C1 segment of cervical spinal cord (tissue), 14 donors: ENCODE data around the gene PHF20.
"Not testable (repeated sequence)": the region's sequence is repeated elsewhere in the genome, so short reads cannot be mapped to it uniquely, and the experiment has no call there.

Source experiments
- DNase-seq, 14 donors: peaks; one replicate each; lab custom pipeline; 2025; lab: John Stamatoyannopoulos, UW

PHF20 gene

DNA sequence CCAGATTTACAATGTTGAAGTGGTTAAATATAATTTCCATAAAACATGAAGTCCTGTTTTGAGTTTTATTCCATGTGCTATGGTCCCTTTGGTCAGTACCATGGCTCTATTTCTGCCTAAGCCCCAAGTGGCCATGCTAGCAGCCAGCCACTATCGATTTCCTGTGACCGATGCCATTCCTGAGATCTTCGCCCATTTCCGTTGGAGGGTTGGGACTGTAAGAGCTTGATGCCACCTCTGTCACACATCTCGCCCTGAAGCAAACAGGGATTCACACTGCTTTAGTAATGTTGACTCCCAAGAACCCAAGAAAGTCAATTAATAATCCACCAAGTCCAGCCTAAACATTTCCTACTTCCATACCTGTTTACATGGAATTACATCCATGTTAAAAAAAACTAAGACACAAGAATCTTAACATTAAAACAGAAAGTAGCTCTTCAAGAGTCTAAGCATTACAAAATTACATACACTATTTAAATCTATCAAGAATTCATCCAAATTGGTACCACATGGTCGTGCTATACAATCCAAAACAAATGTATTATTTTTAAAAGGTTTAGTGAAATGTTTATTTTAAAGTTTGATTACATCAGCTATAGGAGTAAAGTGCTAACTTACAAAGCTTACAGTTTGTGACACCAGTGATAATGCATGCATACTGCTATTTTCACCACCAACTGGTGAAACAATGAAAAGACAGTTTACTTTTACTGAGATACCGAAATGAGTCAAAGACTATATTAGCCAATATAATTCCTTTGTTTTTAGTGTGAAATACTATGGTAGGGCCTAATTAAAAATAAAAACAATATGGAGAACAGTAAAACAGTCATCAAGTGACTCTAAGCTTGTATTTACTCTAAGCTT, 32.3 kb upstream of the PHF20 start:
- DNase-seq = no peak

DNA sequence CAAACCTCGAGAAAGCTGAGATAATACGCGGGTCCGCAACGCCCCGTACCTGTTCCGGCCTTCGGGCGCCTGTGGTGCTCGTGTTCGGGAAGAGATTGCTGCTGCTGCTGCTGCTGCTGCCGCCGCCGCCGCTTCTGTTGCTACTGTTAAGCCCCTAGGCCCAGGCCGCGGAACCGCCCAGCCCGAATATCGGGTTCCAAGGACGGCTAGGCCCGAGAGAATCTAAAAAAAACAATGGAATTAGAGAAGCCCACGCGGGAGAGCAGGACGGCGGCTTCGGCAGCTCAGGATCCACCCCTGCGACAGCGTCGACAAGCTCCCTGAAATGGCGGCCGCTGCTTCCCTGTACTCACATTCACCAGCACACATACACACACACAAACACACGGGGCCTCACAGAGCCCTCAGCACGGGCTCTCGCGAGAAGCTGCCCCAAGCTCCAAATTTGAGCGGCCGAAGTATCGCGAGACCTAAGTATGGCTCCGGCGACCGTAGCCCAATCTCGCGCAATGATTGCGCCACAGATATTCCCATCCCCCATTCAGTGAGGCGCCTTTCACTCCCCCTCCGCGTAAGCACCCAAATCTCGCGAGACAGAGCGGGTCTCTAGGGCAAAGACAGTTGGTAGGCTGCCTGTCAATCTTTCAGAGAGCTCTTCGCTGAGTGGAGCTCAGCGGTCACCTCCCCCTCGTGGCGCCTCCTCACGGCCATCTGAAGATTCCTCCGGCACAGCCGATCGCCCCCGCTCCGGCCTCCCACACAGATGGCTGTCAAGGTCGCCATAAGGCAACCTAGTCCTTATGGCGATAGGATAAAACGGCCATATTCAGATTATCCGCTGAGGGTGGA, 29.7 kb upstream of the PHF20 start, which contains the start of gene RBM39:
RBM39 (minus strand) TSS at position 369 of the 849 bp plus-strand sequence. CDS start 1,386 bp downstream, outside the sequence.
- peak; percentile 95 to 100 (median 98) for DNase-seq

DNA sequence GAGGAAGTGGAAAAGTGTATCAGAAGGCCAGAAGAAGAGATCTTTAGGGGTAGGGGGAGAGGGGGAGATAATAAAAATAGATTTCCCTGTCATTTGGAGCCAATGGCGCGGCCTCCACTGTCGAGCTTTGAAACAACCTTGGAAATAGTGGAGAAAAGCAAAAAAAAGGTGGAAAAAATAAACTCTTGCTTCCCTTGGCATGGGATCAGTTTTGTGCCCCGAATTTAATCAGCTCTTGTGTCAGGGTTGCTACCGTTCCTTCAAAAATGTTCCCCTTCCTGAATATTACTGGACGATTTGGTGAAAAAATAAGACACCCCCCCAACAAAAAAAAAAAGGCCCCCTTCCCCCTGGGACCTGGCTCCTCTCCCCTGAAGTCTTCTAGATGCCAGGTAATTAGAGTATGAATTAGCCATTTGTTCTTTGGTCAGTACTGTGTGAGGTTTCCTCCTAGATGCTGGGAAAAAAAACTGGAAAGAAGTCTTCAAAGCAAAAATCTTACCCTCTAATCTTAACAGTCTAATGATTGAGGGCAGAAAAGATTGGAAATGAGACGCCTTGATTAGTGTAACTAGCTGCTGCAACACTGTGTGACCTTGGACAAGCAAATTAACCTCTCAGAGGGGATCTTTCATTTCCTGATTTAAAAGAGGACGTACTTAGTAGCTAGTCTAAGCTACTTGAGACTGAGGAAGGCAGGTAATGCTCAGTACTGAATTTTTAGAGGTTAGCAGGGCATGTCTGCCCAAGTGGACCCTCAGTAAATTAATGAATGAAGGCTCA, 28.9 kb upstream of the PHF20 start:
- DNase-seq = peak in 3 of 14 donors; percentile 27 to 40 (median 34)

DNA sequence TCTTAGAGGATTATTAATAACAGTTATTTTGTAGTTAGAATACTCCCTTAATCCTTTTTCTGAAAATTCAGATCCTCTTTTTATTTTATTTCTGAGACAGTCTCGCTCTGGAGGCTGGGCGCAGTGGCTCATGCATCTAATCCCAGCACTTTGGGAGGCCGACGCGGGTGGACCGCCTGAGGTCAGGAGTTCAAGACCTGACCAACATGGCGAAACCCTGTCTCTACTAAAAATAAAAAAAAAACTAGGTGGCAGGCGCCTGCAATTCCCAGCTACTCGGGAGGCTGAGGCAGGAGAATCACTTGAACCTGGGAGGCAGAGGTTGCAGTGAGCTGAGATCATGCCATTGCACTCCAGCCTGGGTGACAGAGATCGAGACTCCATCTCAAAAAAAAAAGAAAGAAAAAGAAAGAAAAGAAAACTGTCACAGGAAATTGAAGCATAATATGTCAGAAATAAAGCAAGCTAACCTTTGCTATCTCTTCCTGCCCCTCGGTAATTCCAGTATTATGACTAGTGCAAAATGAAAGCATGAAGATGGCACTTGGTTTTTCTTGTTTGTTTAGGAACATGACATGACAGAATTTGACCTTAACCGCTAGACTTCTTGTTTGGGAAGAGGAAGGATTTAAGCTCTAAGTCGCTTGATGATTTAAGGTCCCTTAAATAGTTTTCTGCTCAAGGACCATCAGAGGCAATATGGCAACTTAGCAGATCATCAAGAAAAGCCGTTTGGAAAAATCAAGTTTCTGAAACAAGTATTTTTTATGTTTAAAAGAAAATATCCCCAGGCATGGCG, 27.9 kb upstream of the PHF20 start:
- peak in 1 of 14 donors; percentile 1 for DNase-seq

DNA sequence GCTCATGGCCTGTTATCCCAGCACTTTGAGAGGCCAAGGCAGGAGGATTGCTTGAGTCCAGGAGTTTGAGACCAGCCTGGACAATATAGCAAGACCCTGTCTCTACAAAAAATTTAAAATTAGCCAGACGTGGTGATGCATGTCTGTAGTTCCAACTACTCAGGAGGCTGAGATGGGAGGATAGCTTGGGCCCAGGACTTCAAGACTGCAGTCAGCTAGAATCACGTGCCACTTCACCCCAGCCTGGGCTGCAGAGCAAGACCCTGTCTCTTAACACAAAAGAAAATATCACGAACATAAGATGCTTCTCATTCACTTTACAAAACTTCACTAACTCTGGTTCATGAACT, 27.3 kb upstream of the PHF20 start:
- not testable (repeated sequence) for DNase-seq

DNA sequence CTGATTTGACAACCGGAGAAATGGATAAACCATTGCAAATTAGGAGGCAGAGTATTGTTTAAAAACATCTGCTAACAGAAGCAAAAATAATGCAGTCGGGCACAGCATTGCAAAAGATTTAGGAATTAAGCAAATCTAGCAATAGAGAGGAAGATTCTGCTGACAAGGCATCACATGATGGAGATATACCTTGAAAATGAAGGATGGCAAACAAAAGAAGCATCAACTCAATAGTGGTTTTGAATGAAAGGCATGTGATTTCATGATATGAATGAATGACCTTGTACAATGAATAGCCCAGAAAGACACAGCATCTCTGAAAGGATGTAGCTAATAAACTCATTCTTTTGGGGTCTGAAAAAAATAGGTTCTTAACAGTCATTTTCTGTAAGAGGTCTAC, 21.2 kb upstream of the PHF20 start:
- DNase-seq = no peak

DNA sequence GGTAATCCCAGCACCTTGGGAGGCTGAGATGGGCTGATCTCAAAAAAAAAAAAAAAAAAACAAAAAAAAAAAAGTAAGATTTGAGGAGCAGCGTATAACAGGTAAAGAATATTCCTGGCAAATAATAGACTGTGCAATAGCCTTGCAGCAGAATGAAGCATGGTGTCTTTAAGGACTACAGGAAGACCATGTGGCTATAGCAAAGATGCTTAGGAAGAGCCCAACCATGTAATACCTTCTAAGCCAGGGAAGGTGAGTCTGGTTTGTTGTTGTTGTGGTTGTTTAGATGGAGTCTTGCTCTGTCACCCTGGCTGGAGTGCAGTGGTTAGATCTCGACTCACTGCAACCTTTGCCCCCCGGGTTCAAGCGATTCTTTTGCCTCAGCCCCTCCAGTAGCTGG, 15.4 kb upstream of the PHF20 start:
- DNase-seq = no peak

DNA sequence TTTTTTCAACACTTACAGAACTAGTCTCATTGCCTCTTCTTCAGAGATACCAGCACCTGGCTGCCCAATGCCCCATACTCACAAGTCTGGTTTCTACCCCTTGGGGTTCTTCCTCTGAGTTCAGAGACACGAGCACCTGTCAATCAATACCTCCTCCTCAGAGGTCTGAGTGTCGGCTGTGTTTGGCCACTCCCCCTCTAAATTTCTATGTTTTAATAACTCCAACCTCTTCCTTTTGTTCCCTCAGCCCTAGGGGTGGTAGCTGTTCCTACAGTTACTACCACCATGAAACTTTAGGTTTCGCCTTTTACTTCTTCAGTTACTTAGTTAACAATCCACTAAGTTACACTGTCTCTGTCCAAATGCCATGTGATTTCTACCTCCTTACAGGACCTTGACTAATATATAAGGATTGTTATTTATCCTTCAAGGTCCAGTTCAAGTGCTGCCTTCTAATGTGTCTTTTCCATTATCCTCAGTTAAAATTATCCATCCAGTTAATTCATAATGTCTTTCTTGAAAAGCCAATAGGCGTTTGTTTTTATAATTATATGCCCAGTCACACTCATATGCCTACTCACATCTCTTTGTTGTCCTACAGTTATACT, 14.6 kb upstream of the PHF20 start:
- no peak for DNase-seq

DNA sequence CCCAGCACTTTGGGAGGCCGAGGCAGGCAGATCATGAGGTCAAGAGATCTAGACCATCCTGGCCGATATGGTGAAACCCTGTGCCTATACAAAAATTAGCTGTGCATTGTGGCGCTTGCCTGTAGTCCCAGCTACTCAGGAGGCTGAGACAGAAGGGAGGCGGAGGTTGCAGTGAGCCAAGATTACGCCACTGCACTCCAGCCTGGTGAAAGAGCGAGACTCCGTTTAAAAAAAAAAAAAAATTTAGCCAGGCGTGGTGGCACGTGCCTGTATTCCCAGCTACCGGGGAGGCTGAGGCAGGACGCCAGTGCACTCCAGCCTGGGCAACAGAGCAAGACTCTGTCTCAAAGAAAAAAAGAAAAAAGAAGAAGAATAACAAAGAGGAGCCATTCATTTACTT, 10.3 kb upstream of the PHF20 start:
- not testable (repeated sequence) for DNase-seq

DNA sequence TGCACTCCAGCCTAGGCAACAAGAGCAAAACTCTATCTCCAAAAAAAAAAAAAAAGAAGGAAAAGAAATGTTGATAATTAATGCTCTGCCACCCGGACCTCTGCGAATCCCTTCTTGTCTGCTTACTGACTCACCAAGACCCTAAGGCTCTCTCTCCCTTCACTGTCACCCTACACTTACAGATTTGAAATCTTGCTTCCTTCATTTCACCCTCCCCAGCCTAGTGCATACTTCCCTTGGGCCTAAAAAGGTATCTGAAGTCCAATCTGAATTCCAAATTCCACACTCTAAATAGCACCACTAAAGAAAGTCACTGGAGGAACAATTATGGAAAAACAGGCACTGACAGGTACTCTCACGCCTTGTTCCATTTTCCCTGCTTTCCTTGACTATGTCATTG, 9.4 kb upstream of the PHF20 start:
- no peak for DNase-seq

DNA sequence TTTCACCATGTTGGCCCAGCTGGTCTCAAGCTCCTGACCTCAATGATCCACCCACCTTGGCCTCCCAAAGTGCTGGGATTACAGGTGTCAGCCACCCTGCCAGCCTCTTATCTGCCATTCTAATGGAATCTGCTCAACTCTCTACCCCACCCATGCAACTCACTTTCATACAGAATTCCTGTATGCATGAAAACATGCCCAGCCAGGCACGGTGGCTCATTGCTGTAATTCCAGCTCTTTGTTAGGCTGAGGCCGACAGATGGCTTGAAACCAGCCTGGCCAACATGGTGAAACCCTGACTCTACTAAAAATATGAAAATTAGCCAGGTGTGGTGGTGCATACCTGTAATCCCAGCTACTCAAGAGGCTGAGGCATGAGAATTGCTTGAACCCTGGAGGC, 6.9 kb upstream of the PHF20 start:
- DNase-seq = not testable (repeated sequence)

DNA sequence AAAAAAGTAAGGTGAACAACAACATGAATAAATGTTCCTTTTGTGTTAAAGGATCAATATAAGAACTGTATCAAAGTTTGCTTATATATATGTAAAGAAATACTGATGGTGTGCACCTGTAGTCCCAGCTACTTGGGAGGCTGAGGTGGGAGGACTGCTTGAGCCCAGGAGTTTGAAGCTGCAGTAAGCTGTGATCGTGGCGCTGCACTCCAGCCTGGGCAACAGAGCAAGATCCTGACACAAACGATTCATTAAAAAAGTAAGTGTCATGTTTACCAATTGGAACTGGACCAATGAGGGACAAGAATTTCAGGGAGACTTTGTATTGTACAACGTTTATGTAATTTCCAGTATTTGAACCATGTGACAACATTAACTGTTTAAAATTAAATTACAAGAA, 5.0 kb upstream of the PHF20 start:
- DNase-seq = no peak

DNA sequence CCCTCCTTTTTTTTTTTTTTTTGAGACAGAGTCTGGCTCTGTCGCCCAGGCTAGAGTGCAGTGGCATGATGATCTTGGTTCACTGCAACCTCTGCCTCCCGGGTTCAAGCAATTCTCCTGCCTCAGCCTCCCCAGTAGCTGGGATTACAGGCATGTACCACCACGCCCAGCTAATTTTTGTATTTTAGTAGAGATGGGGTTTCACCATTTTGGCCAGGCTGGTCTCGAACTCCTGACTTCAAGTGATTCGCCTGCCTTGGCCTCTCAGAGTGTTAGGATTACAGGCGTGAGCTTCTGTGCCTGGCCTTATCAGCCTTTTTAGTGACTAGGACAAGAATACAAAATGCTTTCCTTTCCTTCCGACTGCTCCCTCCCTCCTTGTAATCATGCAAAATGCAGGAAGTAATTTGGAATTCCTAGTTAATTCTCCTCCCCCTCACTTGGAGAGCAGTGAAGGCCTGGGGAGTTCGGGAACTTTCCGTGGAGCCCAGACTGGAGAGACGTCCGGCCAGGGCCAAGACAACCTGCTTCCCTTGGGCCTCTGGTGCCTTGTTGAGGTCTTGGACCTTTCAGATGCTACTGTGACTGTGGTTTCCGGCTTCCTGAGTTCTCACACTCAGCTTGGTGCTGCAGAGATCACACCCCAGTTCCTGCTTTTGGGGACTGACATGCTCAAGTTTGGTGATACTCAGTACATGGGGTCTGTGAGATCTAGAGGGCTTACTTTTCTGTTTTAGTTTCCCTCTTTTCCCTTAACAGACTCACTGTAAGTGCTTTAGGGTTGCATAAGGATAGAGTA, 3.9 kb upstream of the PHF20 start:
- peak in 8 of 14 donors; percentile 1 to 64 (median 34) for DNase-seq

DNA sequence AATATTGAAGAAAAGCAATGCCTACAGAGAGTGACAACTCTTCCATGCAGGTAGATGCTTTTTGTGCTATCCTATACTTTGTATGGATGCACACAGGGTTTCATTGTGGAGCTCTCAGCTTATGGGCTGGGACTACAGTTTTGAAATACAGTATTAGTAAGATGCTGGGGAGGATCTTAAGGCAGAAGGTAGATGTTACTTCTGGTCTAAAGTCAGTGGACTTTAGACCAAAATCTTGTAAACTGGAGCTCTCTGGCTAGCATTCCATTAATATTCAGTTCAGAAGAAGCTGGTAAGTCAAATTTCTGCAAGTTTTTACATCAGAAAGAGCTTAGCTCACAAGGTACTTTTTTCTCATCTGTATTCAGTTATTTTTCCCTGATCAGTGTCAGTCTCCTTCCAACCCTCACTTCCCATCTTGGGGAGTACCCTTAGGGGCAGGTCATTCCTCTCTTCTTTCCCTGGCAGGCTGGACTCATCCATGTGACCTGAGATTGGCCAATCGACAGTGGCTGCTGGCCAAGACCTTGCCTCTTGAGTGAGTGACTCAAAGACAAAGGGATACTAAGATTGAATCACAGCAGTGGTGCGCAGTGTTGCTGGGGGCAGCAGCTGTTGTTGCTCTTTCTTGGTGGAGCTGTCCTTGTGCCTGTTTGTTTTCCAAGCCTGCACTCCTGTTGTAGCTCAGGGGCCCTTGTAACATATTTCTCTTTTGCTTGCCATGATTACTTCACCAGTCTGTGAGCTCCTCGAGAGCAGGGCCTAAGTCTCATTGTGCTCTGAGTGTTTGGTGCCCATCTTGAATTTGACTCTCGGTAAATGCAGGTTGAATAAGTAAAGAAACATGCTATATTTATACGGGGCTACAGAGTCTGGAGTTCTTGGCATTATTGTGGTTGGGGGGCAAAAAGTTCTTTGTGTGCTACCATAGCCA, 2.8 kb upstream of the PHF20 start:
- peak; percentile 1 to 87 (median 66) for DNase-seq

DNA sequence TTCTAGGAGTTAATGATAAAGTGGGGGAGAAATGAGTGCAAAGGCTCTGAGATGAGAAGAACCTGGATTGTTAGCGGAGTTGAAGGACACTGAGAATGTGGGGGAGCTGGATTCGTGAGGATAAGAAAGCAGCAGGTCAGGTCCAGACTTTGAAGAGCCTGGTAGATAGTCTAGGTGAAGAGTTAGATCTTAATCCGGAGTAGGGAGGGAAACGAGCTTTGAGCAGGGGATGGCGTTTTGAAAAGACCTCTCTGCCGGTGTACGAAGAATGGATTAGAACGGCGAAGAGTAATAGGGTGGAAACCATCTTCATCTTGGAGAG, 487 bp upstream of the PHF20 start:
- DNase-seq = no peak

DNA sequence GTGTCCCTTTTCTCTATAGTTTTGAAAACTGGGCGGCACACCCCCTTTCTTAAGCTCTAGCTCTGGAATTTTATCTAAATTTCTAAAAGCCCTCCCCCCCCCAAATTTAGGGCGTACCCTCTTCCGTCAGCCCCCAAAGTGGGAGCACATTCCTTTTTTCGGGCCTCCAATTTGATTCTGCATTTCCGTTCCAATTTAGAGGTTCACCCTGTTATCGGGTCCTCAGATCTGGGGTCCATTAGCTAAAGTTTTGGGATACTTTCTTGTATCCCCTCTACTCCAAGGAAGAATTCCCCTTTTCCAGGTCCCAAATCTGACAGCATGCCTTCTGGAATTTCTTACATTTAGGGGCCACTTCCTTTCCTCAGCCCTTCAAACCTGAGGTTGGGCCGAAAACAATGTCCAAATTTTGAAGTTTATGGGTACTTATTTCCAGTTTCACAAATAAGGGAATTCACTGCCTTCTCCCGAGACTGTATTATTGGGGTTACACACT, 796 bp downstream of the PHF20 start:
- DNase-seq = no peak

DNA sequence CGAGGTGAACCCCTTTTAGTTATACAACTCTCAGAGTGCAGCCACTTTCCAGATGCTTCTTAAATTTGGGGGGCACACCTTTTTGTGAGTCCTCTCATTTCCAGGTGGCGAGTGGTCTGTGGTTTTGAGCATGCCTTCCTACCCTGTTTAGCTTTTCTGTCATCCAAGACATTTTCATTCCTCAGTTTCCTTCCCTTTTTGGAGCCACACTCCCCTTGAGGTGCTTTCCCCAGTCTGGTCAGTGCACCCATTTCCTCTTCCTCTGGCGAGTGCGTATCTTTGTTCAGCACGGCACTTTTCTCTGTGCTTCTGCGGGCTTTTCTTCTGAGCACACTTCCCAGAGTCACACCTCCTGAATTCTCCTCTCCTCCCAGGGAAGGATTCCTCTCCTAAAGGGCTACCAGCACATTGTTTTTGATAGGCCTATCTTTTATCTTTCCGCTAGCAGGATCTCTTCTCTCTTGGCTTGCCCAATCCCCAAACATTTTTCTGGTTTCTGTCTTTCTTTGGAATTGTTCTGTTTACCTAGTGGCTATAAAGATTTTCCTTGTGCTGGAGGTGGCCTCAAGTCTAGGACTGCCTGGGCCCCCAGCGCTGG, 1.4 kb downstream of the PHF20 start:
- DNase-seq = peak in 8 of 14 donors; percentile 2 to 48 (median 23)

DNA sequence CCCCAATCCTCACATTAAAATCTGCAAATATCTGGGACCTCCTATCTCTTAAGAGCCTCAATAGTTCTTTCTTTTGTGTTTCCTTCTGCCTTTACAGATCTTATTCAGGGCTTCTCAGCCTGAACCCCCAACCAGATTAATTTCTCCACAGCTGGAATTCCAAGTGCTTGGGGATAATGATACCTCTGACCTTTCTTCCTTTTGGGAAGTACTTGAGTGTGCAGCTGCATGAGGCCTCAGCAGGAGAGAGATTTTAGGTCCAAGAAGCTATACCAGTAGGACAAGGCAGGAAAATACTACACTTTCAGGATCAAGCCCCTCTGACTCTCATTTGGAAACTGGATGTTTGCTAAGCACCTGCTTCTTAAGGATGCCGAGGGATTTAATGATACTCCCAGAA, 2.6 kb downstream of the PHF20 start:
- no peak for DNase-seq
